M059J (cell line): ENCODE measurements around the gene TRIM69. TPM values are rescaled to one million over a fixed set of nuclear protein-coding genes. Genes with fewer than 3 reads are reported as not detected.
"Not testable (repeated sequence)": the region's sequence is repeated elsewhere in the genome, so short reads cannot be mapped to it uniquely, and the experiment has no call there.

Experiments used
- DNase-seq: peaks from one replicate; pipeline ENCODE4 v3.0.0-alpha.2; 2012; ENCODE audit warnings: low read depth
- total RNA-seq: library from RNA; depleted of rRNA; stranded (reverse); fragments of >200 nt; shearing (Covaris generic); gene quantifications from 2 replicates; pipeline ENCODE4 v1.2.3, GENCODE V29; 2014; rRNA removed

The TRIM69 gene
- 34.8 and 37.2 TPM in 2 replicates for total RNA-seq

GRCh38 chr15:44736181-44736765, at the start of gene TRIM69:
TRIM69 (plus strand) TSS chr15:44736528; CDS start chr15:44736705, 177 bp downstream.
- no peak for DNase-seq

GRCh38 chr15:44689318-44689717, 47.0 kb upstream of the TRIM69 start:
- not testable (repeated sequence) for DNase-seq

GRCh38 chr15:44690245-44690644, 46.1 kb upstream of the TRIM69 start:
- not testable (repeated sequence) for DNase-seq

- DNase-seq = no peak
These were observed 43.7 kb upstream of the TRIM69 start for GRCh38 chr15:44692659-44693058.

- DNase-seq = no peak
These were observed 41.9 kb upstream of the TRIM69 start for GRCh38 chr15:44694416-44694815.

GRCh38 chr15:44695294-44695693, 41.0 kb upstream of the TRIM69 start:
- DNase-seq = no peak

GRCh38 chr15:44697014-44697413, 39.3 kb upstream of the TRIM69 start:
- DNase-seq = no peak

- DNase-seq = no peak
These were observed 37.7 kb upstream of the TRIM69 start for GRCh38 chr15:44698641-44699040.

GRCh38 chr15:44700676-44701075, 35.7 kb upstream of the TRIM69 start:
- DNase-seq = not testable (repeated sequence)

GRCh38 chr15:44705986-44706385, 30.3 kb upstream of the TRIM69 start:
- DNase-seq = no peak

- DNase-seq = no peak
These were observed 29.9 kb upstream of the TRIM69 start for GRCh38 chr15:44706401-44706800.

GRCh38 chr15:44706946-44707636, 29.2 kb upstream of the TRIM69 start:
- DNase-seq = no peak

- DNase-seq = peak; percentile 52
These were observed 25.9 kb upstream of the TRIM69 start for GRCh38 chr15:44710236-44711095.

GRCh38 chr15:44711096-44711742, 25.1 kb upstream of the TRIM69 start, which contains the start of the genes B2M and PATL2:
B2M (plus strand) TSS chr15:44711517; CDS start chr15:44711547, 30 bp downstream.
PATL2 (minus strand) TSS chr15:44711323; CDS start chr15:44676490, 34,833 bp downstream.
- DNase-seq = peak; percentile 94

- peak; percentile 39 for DNase-seq
These were observed 24.5 kb upstream of the TRIM69 start for GRCh38 chr15:44711743-44712345.

GRCh38 chr15:44712346-44713005, 23.9 kb upstream of the TRIM69 start:
- DNase-seq = peak; percentile 79

- peak; percentile 53 for DNase-seq
These were observed 23.0 kb upstream of the TRIM69 start for GRCh38 chr15:44713006-44713966.

- no peak for DNase-seq
These were observed 21.1 kb upstream of the TRIM69 start for GRCh38 chr15:44715142-44715796.

GRCh38 chr15:44715797-44716334, 20.5 kb upstream of the TRIM69 start:
- DNase-seq = no peak
